Neural cell (in vitro differentiated cells): Measurements from ENCODE around the gene DNAH8.

Experiments used
- CTCF ChIP-seq: fragments of 450-650 bp; IDR thresholded peaks from 2 replicates; pipeline ENCODE4 v1.5.1; 2014; ENCODE audit warnings: antibody characterized with exemption, mild to moderate bottlenecking, moderate library complexity; ENCODE audit not compliant: poor library complexity, severe bottlenecking
- EP300 ChIP-seq: fragments of 450-650 bp; conservative IDR thresholded peaks from 2 replicates; pipeline ENCODE4 v1.6.1; 2014; ENCODE audit warnings: antibody characterized with exemption, mild to moderate bottlenecking, moderate library complexity; ENCODE audit not compliant: poor library complexity, severe bottlenecking
- EZH2 ChIP-seq: fragments of 200-600, 300-800 bp; shearing (Covaris generic), sonication (generic); IDR thresholded peaks from 2 replicates; pipeline ENCODE4 v1.6.1; 2014; ENCODE audit warnings: antibody characterized with exemption, low read length, borderline replicate concordance, mild to moderate bottlenecking; ENCODE audit not compliant: insufficient read depth, poor library complexity, severe bottlenecking
- MXI1 ChIP-seq: fragments of 450-650 bp; conservative IDR thresholded peaks from 2 replicates; pipeline ENCODE4 v1.6.1; 2014; ENCODE audit warnings: antibody characterized with exemption, mild to moderate bottlenecking; ENCODE audit not compliant: poor library complexity, severe bottlenecking
- REST ChIP-seq: IDR thresholded peaks from 2 replicates; pipeline ENCODE4 v1.6.1; 2012; ENCODE audit warnings: borderline replicate concordance

- TF ChIP-seq CTCF (no peak), EP300 (no peak), EZH2 (no peak), MXI1 (no peak), REST (no peak)
Observed at GRCh38 chr6:38750968-38751615, 36.0 kb downstream of the DNAH8 start.
